Stimulated activated CD8-positive, alpha-beta memory T cell treated with anti-CD3 and anti-CD28 coated beads, Interleukin-2, amount 100 ng/mL, for 48 hours (primary cell): ENCODE measurements around the gene NOS2.

Experiments used
- DNase-seq, 2 donors: peaks; one replicate each; pipeline ENCODE4 v3.0.0-alpha.2; 2020; ENCODE audit warnings: low read depth in 2 of 2

Gene NOS2

GRCh38 chr17:27819145-27819544, 18.8 kb upstream of the NOS2 start:
- DNase-seq: no peak

- no peak for DNase-seq
These were observed 18.2 kb upstream of the NOS2 start for GRCh38 chr17:27818401-27819105.

- no peak for DNase-seq
These were observed 17.4 kb upstream of the NOS2 start for GRCh38 chr17:27817731-27818130.

- DNase-seq: no peak
These were observed 16.6 kb upstream of the NOS2 start for GRCh38 chr17:27816946-27817345.

- DNase-seq: no peak
These were observed 11.6 kb upstream of the NOS2 start for GRCh38 chr17:27811961-27812360.

- DNase-seq: no peak
These were observed 10.7 kb upstream of the NOS2 start for GRCh38 chr17:27810902-27811557.

GRCh38 chr17:27810211-27810901, 10.0 kb upstream of the NOS2 start:
- DNase-seq: no peak

GRCh38 chr17:27809555-27809954, 9.2 kb upstream of the NOS2 start:
- DNase-seq: no peak

GRCh38 chr17:27808628-27809027, 8.3 kb upstream of the NOS2 start:
- DNase-seq: no peak

- DNase-seq: peak in 1 of 2 donors; percentile 38
These were observed 7.5 kb upstream of the NOS2 start for GRCh38 chr17:27807567-27808470.

GRCh38 chr17:27805520-27806146, 5.3 kb upstream of the NOS2 start:
- DNase-seq: peak; percentile 44 to 66

- no peak for DNase-seq
These were observed 3.8 kb upstream of the NOS2 start for GRCh38 chr17:27804113-27804512.

- no peak for DNase-seq
These were observed 2.8 kb upstream of the NOS2 start for GRCh38 chr17:27802962-27803680.

- no peak for DNase-seq
These were observed 1.7 kb upstream of the NOS2 start for GRCh38 chr17:27802033-27802432.

GRCh38 chr17:27798376-27798775, 2.0 kb downstream of the NOS2 start:
- DNase-seq: no peak

- DNase-seq: no peak
These were observed 2.8 kb downstream of the NOS2 start for GRCh38 chr17:27797390-27798091.

- DNase-seq: no peak
These were observed 6.3 kb downstream of the NOS2 start for GRCh38 chr17:27793906-27794569.

GRCh38 chr17:27793168-27793905, 7.0 kb downstream of the NOS2 start:
- no peak for DNase-seq

- DNase-seq: no peak
These were observed 8.2 kb downstream of the NOS2 start for GRCh38 chr17:27792095-27792494.
